ENCODE results near the gene SENP6. TPM values are rescaled to one million over a fixed set of nuclear protein-coding genes. Genes with fewer than 3 reads are reported as not detected.
"Not testable (repeated sequence)": the region's sequence is repeated elsewhere in the genome, so short reads cannot be mapped to it uniquely, and the experiment has no call there.

The SENP6 gene
- total RNA-seq, 4 donors from 2014 or later = 79.9 to 218 (median 91.5) TPM

DNA sequence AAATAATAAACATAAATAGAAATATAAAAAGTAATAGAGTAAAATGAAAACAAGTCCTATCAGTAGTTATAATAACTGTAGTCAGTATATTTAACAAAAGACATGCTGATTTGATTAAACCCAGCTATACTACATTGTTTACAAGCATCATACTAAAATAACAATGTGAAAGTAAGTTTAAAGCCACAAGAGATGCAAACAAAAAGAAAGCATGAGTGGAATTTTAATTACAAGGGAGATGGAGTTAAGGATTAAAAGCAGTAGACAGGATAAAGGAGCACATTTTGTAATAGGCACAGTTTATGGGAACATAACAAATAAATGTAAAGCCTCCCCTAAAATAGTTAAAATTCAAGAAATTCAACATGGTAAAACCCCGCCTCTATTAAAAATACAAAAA is 41.5 kb downstream of the SENP6 start:
- Histone ChIP-seq H3K36me3 (peaks cover 0 to 25% (median 0%) of the 10 kb centered on the region in 3 donors), H3K27me3 (no peaks in the 10 kb centered on the region), H3K9me3 (no peaks in the 10 kb centered on the region), H3K4me3 (no peak overlapping the region), H3K4me1 (no peaks in the 10 kb centered on the region), H3K27ac (no peak overlapping the region)
- TF ChIP-seq, protein P1, sequence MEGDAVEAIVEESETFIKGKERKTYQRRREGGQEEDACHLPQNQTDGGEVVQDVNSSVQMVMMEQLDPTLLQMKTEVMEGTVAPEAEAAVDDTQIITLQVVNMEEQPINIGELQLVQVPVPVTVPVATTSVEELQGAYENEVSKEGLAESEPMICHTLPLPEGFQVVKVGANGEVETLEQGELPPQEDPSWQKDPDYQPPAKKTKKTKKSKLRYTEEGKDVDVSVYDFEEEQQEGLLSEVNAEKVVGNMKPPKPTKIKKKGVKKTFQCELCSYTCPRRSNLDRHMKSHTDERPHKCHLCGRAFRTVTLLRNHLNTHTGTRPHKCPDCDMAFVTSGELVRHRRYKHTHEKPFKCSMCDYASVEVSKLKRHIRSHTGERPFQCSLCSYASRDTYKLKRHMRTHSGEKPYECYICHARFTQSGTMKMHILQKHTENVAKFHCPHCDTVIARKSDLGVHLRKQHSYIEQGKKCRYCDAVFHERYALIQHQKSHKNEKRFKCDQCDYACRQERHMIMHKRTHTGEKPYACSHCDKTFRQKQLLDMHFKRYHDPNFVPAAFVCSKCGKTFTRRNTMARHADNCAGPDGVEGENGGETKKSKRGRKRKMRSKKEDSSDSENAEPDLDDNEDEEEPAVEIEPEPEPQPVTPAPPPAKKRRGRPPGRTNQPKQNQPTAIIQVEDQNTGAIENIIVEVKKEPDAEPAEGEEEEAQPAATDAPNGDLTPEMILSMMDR (IDR thresholded peaks at IDR 0.05) = no peak
- no peak for TF ChIP-seq POLR2A (IDR thresholded peaks at IDR 0.05)
- DNase-seq = no peak

DNA sequence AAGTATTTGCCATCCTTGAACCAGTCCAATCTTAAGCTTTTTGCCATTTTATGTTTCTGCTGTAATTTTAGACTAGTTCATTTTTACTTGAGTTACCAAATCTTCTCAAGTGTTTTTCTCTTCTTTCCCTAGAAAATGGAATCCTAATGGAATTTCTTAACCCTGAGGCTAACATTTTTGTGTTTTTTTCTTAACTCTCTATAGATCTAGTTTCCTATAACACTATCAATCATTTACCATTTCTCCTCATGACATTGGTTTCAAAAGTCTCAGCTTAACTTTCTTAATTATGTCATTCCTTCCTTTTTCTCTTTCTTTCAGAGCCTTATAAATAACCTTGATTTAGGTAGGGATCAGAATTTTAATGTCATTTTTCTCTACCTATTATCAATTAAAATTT is 54.8 kb downstream of the SENP6 start:
- Histone ChIP-seq H3K4me1 (no peaks in the 10 kb centered on the region), H3K36me3 (peaks cover 0 to 49% (median 0%) of the 10 kb centered on the region in 3 donors), H3K27me3 (no peaks in the 10 kb centered on the region), H3K9me3 (no peaks in the 10 kb centered on the region), H3K27ac (no peak overlapping the region), H3K4me3 (no peak overlapping the region)
- TF ChIP-seq, protein P1 (IDR thresholded peaks at IDR 0.05) = no peak
- no peak for TF ChIP-seq POLR2A (IDR thresholded peaks at IDR 0.05)
- no peak for DNase-seq

DNA sequence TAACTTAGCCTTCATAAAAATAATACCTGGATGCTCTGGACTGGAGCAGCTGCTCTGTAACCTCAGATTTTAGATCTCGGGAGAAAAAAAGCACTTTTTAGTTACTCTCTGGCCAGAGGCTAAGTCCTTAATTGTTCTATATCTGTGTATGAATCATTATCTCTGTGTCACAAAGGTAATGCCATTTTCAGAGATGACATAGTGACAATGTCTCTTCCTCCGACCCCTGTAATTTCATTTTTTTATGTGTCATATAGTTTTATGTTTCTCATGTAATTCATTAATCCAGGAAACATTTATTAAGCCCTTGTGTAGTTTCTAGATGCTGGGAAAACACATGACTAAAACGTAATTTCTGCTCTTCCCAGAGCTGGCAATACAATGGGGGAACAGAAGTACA is 55.6 kb downstream of the SENP6 start:
- Histone ChIP-seq H3K36me3 (peaks cover 0 to 51% (median 0%) of the 10 kb centered on the region in 3 donors), H3K27ac (peak overlapping the region in 1 of 4 donors; percentile 45), H3K9me3 (no peaks in the 10 kb centered on the region), H3K4me1 (no peaks in the 10 kb centered on the region), H3K27me3 (no peaks in the 10 kb centered on the region), H3K4me3 (no peak overlapping the region)
- TF ChIP-seq POLR2A (IDR thresholded peaks at IDR 0.05) = no peak
- TF ChIP-seq, protein P1 (IDR thresholded peaks at IDR 0.05) = no peak
- no peak for DNase-seq

DNA sequence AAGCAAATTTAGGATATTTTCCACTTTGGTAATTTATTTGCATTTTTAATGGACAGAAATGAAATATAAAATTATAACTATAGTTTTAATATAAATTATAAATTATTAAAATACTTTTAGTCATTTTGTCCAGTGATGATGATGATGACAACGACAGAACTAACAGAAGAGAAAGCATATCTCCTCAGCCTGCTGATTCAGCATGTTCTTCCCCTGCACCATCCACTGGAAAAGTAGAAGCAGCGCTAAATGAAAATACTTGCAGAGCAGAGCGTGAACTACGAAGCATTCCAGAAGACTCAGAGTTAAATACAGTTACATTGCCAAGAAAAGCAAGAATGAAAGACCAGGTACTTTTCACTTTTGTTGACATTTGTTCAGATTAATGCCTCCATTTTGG is 64.9 kb downstream of the SENP6 start:
- Histone ChIP-seq H3K27ac (no peak overlapping the region), H3K4me1 (no peaks in the 10 kb centered on the region), H3K27me3 (no peaks in the 10 kb centered on the region), H3K36me3 (peaks cover 0 to 81% (median 0%) of the 10 kb centered on the region in 3 donors), H3K9me3 (no peaks in the 10 kb centered on the region), H3K4me3 (no peak overlapping the region)
- TF ChIP-seq POLR2A (IDR thresholded peaks at IDR 0.05) = no peak
- TF ChIP-seq, protein P1 (IDR thresholded peaks at IDR 0.05) = no peak
- no peak for DNase-seq

DNA sequence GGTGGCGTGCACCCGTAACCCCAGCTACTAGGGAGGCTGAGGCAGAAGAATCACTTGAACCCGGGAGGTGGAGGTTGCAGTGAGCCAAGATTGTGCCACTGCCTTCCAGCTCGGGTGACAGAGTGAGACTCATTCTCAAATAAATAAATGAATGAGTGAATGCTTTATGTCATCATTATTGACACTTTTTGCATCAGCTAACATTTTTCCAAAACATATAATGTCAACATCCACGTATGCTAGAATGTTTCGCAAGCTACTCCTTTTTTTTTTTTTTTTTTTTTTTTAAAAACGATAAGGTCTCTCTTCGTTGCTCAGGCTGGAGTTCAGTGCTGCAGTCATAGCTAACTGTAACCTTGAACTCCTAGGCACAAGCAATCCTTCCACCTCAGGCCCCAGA is 72.2 kb downstream of the SENP6 start:
- Histone ChIP-seq H3K27me3 (no peaks in the 10 kb centered on the region), H3K36me3 (peaks cover 0 to 80% (median 0%) of the 10 kb centered on the region in 3 donors), H3K4me1 (no peaks in the 10 kb centered on the region), H3K9me3 (no peaks in the 10 kb centered on the region), H3K4me3 (no peak overlapping the region), H3K27ac (no peak overlapping the region)
- DNase-seq = no peak
- no peak for TF ChIP-seq POLR2A (IDR thresholded peaks at IDR 0.05)
- TF ChIP-seq, protein P1 (IDR thresholded peaks at IDR 0.05) = no peak

DNA sequence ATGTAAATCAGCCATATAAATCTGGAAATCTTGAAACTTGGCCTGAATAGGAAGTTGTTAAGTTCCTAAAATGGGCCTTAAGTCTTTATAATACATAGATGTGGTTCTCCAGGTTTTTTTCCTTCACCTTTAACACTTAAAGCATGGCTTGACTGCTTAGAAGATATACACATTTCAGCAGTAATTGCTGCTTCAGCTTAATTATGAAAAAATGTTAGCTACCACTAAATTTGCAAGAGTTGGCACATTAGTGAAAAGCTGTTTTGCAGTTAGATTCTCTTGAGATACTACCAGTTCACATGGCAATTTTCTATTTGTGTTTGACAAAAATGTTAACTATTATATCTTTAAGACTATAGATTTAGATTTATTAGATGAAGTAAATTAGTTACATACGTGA is 74.7 kb downstream of the SENP6 start:
- no peak overlapping the region for H3K4me3 ChIP-seq
- no peaks in the 10 kb centered on the region for H3K4me1 ChIP-seq
- no peaks in the 10 kb centered on the region for H3K27me3 ChIP-seq
- TF ChIP-seq, protein P1 (IDR thresholded peaks at IDR 0.05) = no peak
- no peak for TF ChIP-seq POLR2A (IDR thresholded peaks at IDR 0.05)
- H3K36me3 ChIP-seq = peaks cover 0 to 82% (median 0%) of the 10 kb centered on the region in 3 donors
- DNase-seq = no peak
- H3K27ac ChIP-seq = no peak overlapping the region
- H3K9me3 ChIP-seq = no peaks in the 10 kb centered on the region

DNA sequence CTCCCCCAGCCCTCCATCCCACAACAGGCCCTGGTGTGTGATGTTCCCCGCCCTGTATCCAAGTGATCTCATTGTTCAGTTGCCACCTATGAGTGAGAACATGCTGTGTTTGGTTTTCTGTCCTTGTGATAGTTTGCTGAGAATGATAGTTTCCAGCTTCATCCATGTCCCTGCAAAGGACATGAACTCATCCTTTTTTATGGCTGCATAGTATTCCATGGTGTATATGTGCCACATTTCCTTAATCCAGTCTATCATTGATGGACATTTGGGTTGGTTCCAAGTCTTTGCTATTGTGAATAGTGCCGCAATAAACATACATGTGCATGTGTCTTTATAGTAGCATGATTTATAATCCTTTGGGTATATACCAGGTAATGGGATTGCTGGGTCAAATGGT is 80.9 kb downstream of the SENP6 start:
- H3K4me1 ChIP-seq, H3K27ac ChIP-seq: not testable (repeated sequence)
- H3K36me3 ChIP-seq = peaks cover 0 to 61% (median 0%) of the 10 kb centered on the region in 3 donors

DNA sequence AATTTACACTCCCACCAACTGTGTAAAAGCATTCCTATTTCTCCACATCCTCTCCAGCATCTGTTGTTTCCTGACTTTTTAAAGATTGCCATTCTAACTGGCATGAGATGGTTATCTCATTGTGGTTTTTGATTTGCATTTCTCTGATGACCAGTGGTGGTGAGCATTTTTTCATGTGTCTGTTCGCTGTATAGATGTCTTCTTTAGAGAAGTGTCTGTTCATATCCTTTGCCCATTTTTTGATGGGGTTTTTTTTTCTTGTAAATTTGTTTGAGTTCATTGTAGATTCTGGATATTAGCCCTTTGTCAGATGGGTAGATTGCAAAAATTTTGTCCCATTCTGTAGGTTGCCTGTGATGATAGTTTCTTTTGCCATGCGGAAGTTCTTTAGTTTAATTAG is 81.3 kb downstream of the SENP6 start:
- H3K9me3 ChIP-seq, H3K27ac ChIP-seq, H3K27me3 ChIP-seq, DNase-seq, H3K4me3 ChIP-seq, H3K4me1 ChIP-seq: not testable (repeated sequence)
- peaks cover 0 to 60% (median 0%) of the 10 kb centered on the region in 3 donors for H3K36me3 ChIP-seq

More for the DNA sequence above, 80.9 kb downstream of the SENP6 start:
- not testable (repeated sequence) for H3K4me3 ChIP-seq, H3K27me3 ChIP-seq, DNase-seq, H3K9me3 ChIP-seq
